ENCODE results near the gene MKNK1.

GRCh38 chr1:46606255-46606965, 2.3 kb upstream of the MKNK1 start:
- TF ChIP-seq RAD21 (IDR thresholded peaks at IDR 0.05; ENCODE audit: low read length): no peak
- TF ChIP-seq POLR2AphosphoS5 (IDR thresholded peaks at IDR 0.05; ENCODE audit: low read depth, low read length): no peak
- no peak for TF ChIP-seq CTCF (IDR thresholded peaks at IDR 0.05)
- TF ChIP-seq GATA2 (CRISPR knock-in tag; IDR thresholded peaks at IDR 0.05): no peak
- no peak for TF ChIP-seq NRF1 (IDR thresholded peaks at IDR 0.05; ENCODE audit: low read depth, low read length)
- TF ChIP-seq PBX3 (IDR thresholded peaks at IDR 0.05): no peak
- TF ChIP-seq RFX5 (IDR thresholded peaks at IDR 0.05; ENCODE audit: low read length): no peak

Measured in SK-N-SH (cell line).